ENCODE data around the gene EEF1G. TPM values are rescaled to one million over a fixed set of nuclear protein-coding genes. Genes with fewer than 3 reads are reported as not detected.

The EEF1G gene
- total RNA-seq, 2 experiments from 2014 or later = 1,058 to 1,098 TPM

DNA sequence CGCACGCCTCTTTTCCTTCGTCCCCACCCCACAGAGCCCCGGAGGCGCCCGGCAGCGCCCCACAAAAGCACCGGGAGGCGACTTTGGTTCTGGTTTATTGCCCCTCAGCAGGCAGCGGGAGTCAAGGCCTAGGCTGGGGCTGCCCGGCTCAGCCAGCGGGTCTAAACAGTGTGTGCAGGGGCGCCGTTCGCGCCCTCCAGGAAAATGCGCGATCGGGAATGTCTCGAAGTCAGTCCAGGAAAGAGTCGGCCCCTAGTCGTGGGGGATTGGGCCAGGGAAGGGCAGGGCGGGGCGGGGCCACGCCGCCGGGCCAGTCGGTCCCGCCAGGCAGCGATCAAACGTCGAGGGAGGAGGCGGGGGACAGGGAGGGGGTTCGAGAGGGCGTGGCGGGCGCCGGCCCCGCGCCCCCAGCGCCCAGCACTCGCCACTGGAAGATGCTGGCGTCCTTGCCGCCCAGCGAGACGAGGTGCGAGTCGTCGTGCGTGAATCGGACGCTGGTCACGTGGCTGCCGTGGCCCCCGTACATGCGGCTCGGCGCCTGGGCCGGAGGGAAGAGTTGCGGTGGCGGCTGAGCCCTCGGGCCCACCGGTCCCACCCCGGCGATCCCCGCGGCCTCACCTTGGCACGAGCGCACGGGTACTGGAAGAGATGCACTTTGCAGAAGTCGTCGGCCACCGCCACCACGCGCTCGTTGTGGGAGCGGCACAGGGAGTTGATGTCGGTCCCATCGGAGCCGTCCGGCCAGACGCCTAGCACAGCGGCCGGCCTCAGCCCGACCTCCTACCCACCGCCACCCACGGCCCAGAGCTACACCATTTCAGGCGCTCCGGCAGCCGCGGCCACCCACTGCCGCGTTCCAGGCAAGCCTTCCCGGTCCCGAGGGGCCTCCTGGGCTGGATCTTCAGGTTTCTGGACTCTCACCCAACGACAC is 28.7 kb upstream of the EEF1G start:
- H3K36me3 Mint-ChIP-seq (ENCODE audit: low read depth) = peaks cover 72% of the 10 kb centered on the region
- ChIA-PET CTCF (interaction anchor here (0.7 to 3.1 kb wide), 15 partner anchors 9 to 207 kb away, joined by 3 to 51 read pairs (median 4); partner anchors contain the start of genes B3GAT3, EML3, HNRNPUL2 and ROM1), POLR2A (interaction anchor here (0.9 to 4.4 kb wide), 12 partner anchors 8 to 239 kb away, joined by 3 to 69 read pairs (median 6); partner anchors contain the start of genes C11orf98, CSKMT, EEF1G and HNRNPUL2)
- ATAC-seq (no peak), DNase-seq (peak; percentile 35)
- peak overlapping the region; percentile 89 for H3K4me3 Mint-ChIP-seq
- H3K4me1 Mint-ChIP-seq (ENCODE audit: low read depth) = peaks cover 49% of the 10 kb centered on the region
- H3K9me3 Mint-ChIP-seq (ENCODE audit: insufficient read depth) = no peaks in the 10 kb centered on the region
- H3K27me3 Mint-ChIP-seq (ENCODE audit: low read depth) = no peaks in the 10 kb centered on the region
- H3K27ac Mint-ChIP-seq = peak overlapping the region; percentile 88

GRCh38 chr11:62601372-62602140 is 27.9 kb upstream of the EEF1G start, which contains the start of gene MTA2:
Gene MTA2 (minus strand): TSS chr11:62601865. CDS start chr11:62601450, 415 bp downstream.
- Mint-ChIP-seq H3K4me3 (peak within 1 kb of the TSS; percentile 89), H3K27ac (peak within 1 kb of the TSS; percentile 88), H3K9me3 (ENCODE audit: insufficient read depth) (no peaks in the 10 kb centered on the region), H3K36me3 (ENCODE audit: low read depth) (peaks cover 75% of the 10 kb centered on the region), H3K27me3 (ENCODE audit: low read depth) (no peaks in the 10 kb centered on the region), H3K4me1 (ENCODE audit: low read depth) (peaks cover 52% of the 10 kb centered on the region)
- CTCF ChIA-PET = interaction anchor here (0.7 to 3.1 kb wide), 16 partner anchors 10 to 206 kb away, joined by 3 to 51 read pairs (median 4); partner anchors contain the start of genes B3GAT3, EML3, HNRNPUL2 and ROM1
- peak; percentile 88 for ATAC-seq
- peak; percentile 100 for DNase-seq
- POLR2A ChIA-PET = interaction anchor here (0.5 to 4.4 kb wide), 12 partner anchors 9 to 239 kb away, joined by 3 to 69 read pairs (median 5); partner anchors contain the start of genes C11orf98, CSKMT, EEF1G and HNRNPUL2

DNA sequence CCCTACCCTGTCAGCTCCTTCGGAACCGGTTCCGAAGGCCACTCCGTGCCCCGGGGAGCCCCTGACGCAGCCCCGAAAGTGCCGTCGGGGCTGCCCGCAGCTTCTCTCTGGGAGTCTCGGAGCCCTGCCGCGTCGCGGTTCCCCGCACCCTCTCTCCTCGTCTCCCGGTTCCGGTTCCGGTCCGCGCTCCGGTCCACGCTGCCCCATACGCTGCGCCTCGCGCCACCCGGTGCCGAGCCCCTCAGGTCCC is 27.4 kb upstream of the EEF1G start:
- peak; percentile 15 for ATAC-seq
- POLR2A ChIA-PET = interaction anchor here (0.6 to 4.4 kb wide), 13 partner anchors 9 to 280 kb away, joined by 3 to 69 read pairs (median 3); partner anchors contain the start of genes B3GAT3, C11orf98, CSKMT and EEF1G
- DNase-seq = no peak

DNA sequence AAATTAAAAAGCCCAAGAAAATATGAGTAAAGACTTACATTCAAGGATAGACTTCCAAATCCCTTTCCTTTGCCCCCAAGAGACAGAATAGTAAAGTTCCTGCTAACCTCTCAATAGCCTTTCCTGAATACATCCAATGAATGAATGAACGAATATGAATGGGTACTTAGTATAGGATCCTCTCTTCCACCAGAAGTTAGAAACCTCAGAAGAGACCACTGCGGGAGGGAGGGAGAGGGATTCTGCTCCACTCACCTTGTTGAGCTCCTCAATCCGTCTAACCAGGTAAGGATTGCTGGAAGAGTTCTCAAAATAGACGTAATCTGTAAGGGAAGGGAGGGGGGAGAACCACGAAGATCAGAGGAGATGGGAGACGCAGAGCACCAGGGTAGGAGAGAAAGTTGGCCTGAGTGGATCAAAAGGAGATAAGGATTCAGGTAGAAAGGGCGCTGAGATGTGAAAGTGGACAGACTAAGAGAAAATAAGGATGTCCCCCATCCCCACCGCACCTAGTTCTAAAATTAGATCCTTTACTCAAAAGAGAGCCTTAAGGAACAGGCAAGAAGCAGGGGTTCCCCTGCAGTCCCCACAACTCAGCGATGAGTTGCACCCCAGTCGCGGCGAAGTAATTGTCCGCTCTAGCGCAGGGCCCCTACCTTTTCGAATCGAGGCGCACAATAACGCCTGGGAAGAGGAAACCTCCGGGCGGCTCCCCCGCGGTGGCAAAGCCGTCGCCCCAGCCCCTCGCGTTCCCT is 26.9 kb upstream of the EEF1G start:
- peaks cover 56% of the 10 kb centered on the region for H3K4me1 Mint-ChIP-seq (ENCODE audit: low read depth)
- peak overlapping the region; percentile 89 for H3K4me3 Mint-ChIP-seq
- H3K27me3 Mint-ChIP-seq (ENCODE audit: low read depth) = no peaks in the 10 kb centered on the region
- ChIA-PET POLR2A (interaction anchor here (0.6 to 4.4 kb wide), 12 partner anchors 9 to 280 kb away, joined by 3 to 69 read pairs (median 10); partner anchors contain the start of genes B3GAT3, C11orf98, CSKMT and EEF1G), CTCF (interaction anchor here (0.7 to 3.1 kb wide), 8 partner anchors 9 to 96 kb away, joined by 3 to 51 read pairs (median 4); partner anchors contain the start of genes C11orf98, CSKMT and TUT1)
- peak overlapping the region; percentile 88 for H3K27ac Mint-ChIP-seq
- peaks cover 76% of the 10 kb centered on the region for H3K36me3 Mint-ChIP-seq (ENCODE audit: low read depth)
- H3K9me3 Mint-ChIP-seq (ENCODE audit: insufficient read depth) = no peaks in the 10 kb centered on the region
- ATAC-seq = no peak
- no peak for DNase-seq

More for the DNA sequence above, 27.4 kb upstream of the EEF1G start:
- CTCF ChIA-PET = interaction anchor here (1.0 to 3.1 kb wide), 12 partner anchors 9 to 176 kb away, joined by 3 to 51 read pairs (median 4); partner anchors contain the start of genes B3GAT3, C11orf98, CSKMT and EML3
- no peaks in the 10 kb centered on the region for H3K27me3 Mint-ChIP-seq (ENCODE audit: low read depth)
- H3K4me1 Mint-ChIP-seq (ENCODE audit: low read depth) = peaks cover 54% of the 10 kb centered on the region
- H3K36me3 Mint-ChIP-seq (ENCODE audit: low read depth) = peaks cover 75% of the 10 kb centered on the region
- H3K9me3 Mint-ChIP-seq (ENCODE audit: insufficient read depth) = no peaks in the 10 kb centered on the region
- H3K27ac Mint-ChIP-seq = peak overlapping the region; percentile 88
- peak overlapping the region; percentile 89 for H3K4me3 Mint-ChIP-seq

- no peak for ATAC-seq
- DNase-seq = no peak
- H3K27ac Mint-ChIP-seq = peak overlapping the region; percentile 88
- no peaks in the 10 kb centered on the region for H3K27me3 Mint-ChIP-seq (ENCODE audit: low read depth)
- ChIA-PET CTCF (interaction anchor here (0.7 to 3.1 kb wide), 10 partner anchors 8 to 175 kb away, joined by 3 to 51 read pairs (median 4); partner anchors contain the start of genes C11orf98, CSKMT, LBHD1 and TUT1), POLR2A (interaction anchor here (0.6 to 4.4 kb wide), 11 partner anchors 8 to 241 kb away, joined by 3 to 69 read pairs (median 6); partner anchors contain the start of genes B3GAT3, C11orf98, CSKMT and EML3)
- H3K9me3 Mint-ChIP-seq (ENCODE audit: insufficient read depth) = no peaks in the 10 kb centered on the region
- H3K36me3 Mint-ChIP-seq (ENCODE audit: low read depth) = peaks cover 76% of the 10 kb centered on the region
- peak overlapping the region; percentile 89 for H3K4me3 Mint-ChIP-seq
- peaks cover 58% of the 10 kb centered on the region for H3K4me1 Mint-ChIP-seq (ENCODE audit: low read depth)
Measured at GRCh38 chr11:62599901-62600300, 26.2 kb upstream of the EEF1G start.

- Mint-ChIP-seq H3K27me3 (ENCODE audit: low read depth) (no peaks in the 10 kb centered on the region), H3K4me1 (ENCODE audit: low read depth) (peaks cover 62% of the 10 kb centered on the region), H3K9me3 (ENCODE audit: insufficient read depth) (no peaks in the 10 kb centered on the region), H3K27ac (peak overlapping the region; percentile 88), H3K36me3 (ENCODE audit: low read depth) (peaks cover 82% of the 10 kb centered on the region), H3K4me3 (peak overlapping the region; percentile 89)
- ATAC-seq = peak; percentile 78
- DNase-seq = peak; percentile 99
- CTCF ChIA-PET = interaction anchor here (0.7 to 3.1 kb wide), 10 partner anchors 7 to 187 kb away, joined by 3 to 51 read pairs (median 4); partner anchors contain the start of genes C11orf98, CSKMT, LBHD1 and TUT1
- POLR2A ChIA-PET = interaction anchor here (0.6 to 4.4 kb wide), 13 partner anchors 7 to 1681 kb away, joined by 3 to 69 read pairs (median 5); partner anchors contain the start of genes B3GAT3, C11orf98, CSKMT and EML3
Measured at GRCh38 chr11:62599069-62599696, 25.5 kb upstream of the EEF1G start.

GRCh38 chr11:62595124-62595523 is 21.4 kb upstream of the EEF1G start:
- ATAC-seq = no peak
- Mint-ChIP-seq H3K27me3 (ENCODE audit: low read depth) (no peaks in the 10 kb centered on the region), H3K4me3 (no peak overlapping the region), H3K27ac (peak overlapping the region; percentile 5), H3K36me3 (ENCODE audit: low read depth) (peaks cover 78% of the 10 kb centered on the region), H3K4me1 (ENCODE audit: low read depth) (peaks cover 74% of the 10 kb centered on the region), H3K9me3 (ENCODE audit: insufficient read depth) (no peaks in the 10 kb centered on the region)
- POLR2A ChIA-PET = interaction anchor here (0.6 to 1.7 kb wide), 5 partner anchors 25 to 128 kb away, joined by 3 to 5 read pairs (median 3); partner anchors contain the start of genes B3GAT3 and UQCC3
- CTCF ChIA-PET = interaction anchor here (0.8 to 4.7 kb wide), 3 partner anchors 26 to 75 kb away, joined by 3 to 23 read pairs (median 10); partner anchors contain the start of gene B3GAT3
- no peak for DNase-seq

DNA sequence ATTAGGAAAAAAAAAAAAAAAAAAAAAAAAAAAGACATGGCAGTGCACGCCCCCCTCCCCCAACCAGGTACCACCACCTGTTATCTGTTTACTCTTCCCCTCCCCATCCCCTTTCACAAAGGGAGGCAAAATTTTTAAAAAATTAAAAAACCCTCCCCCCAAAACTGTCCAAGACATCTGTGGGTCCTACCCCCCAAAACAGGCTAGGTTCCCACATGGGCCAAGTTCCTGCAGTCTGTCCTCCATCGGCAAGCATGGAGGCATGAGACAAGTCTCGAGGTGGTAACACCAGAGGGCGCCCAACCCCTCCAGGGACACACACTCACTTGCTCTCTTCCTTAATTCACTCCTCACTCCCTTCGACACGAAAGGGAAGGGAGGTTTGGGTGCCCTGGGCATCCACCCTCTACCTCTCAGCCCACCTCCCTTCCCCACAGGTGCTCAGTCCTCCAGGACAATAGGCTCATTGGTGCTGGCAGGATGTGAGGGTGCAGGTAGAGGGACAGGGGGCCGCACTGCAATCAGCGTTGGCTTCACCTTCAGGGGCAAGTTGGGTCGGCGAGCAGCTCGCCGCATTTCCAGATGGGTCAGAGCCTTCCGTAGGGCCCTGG is 19.8 kb upstream of the EEF1G start:
- peak overlapping the region; percentile 78 for H3K27ac Mint-ChIP-seq
- peaks cover 69% of the 10 kb centered on the region for H3K36me3 Mint-ChIP-seq (ENCODE audit: low read depth)
- POLR2A ChIA-PET = interaction anchor here (1.0 to 3.5 kb wide), 14 partner anchors 7 to 248 kb away, joined by 3 to 69 read pairs (median 20); partner anchors contain the start of genes B3GAT3, C11orf98, CSKMT and EEF1G
- H3K27me3 Mint-ChIP-seq (ENCODE audit: low read depth) = no peaks in the 10 kb centered on the region
- peaks cover 69% of the 10 kb centered on the region for H3K4me1 Mint-ChIP-seq (ENCODE audit: low read depth)
- ATAC-seq (peak; percentile 37), DNase-seq (peak; percentile 90)
- CTCF ChIA-PET = interaction anchor here (0.8 to 4.7 kb wide), 20 partner anchors 7 to 169 kb away, joined by 3 to 51 read pairs (median 10); partner anchors contain the start of genes B3GAT3, C11orf98, CSKMT and EEF1G
- H3K4me3 Mint-ChIP-seq = peak overlapping the region; percentile 58
- no peaks in the 10 kb centered on the region for H3K9me3 Mint-ChIP-seq (ENCODE audit: insufficient read depth)

- peaks cover 67% of the 10 kb centered on the region for H3K36me3 Mint-ChIP-seq (ENCODE audit: low read depth)
- no peaks in the 10 kb centered on the region for H3K27me3 Mint-ChIP-seq (ENCODE audit: low read depth)
- H3K9me3 Mint-ChIP-seq (ENCODE audit: insufficient read depth) = no peaks in the 10 kb centered on the region
- peaks cover 63% of the 10 kb centered on the region for H3K4me1 Mint-ChIP-seq (ENCODE audit: low read depth)
- POLR2A ChIA-PET = interaction anchor here (1.0 to 3.5 kb wide), 12 partner anchors 8 to 248 kb away, joined by 3 to 69 read pairs (median 26); partner anchors contain the start of genes B3GAT3, C11orf98, CSKMT and EEF1G
- DNase-seq (no peak), ATAC-seq (no peak)
- H3K27ac Mint-ChIP-seq = peak overlapping the region; percentile 93
- CTCF ChIA-PET = interaction anchor here (0.7 to 4.7 kb wide), 28 partner anchors 8 to 263 kb away, joined by 3 to 51 read pairs (median 7); partner anchors contain the start of genes B3GAT3, C11orf98, CSKMT and EEF1G
- peak overlapping the region; percentile 20 for H3K4me3 Mint-ChIP-seq
Measured at GRCh38 chr11:62592989-62593421, 19.3 kb upstream of the EEF1G start.
